NK-92 (cell line): ENCODE measurements around the gene SAMD9L.

ENCODE experiments used
- DNase-seq: peaks from one replicate; lab custom pipeline; 2025; ENCODE audit not compliant: unreplicated experiment; lab: John Stamatoyannopoulos, UW

The SAMD9L gene

GRCh38 chr7:93148144-93148543, at the start of gene SAMD9L:
SAMD9L (minus strand) TSS chr7:93148385; CDS start chr7:93135971, 12,414 bp downstream.
- no peak for DNase-seq

- DNase-seq, result no peak
These were observed 48.2 kb upstream of the SAMD9L start for GRCh38 chr7:93196336-93196735.

- no peak for DNase-seq
These were observed 46.2 kb upstream of the SAMD9L start for GRCh38 chr7:93194386-93194785.

- DNase-seq, result no peak
These were observed 40.9 kb upstream of the SAMD9L start for GRCh38 chr7:93188870-93189634.

GRCh38 chr7:93185303-93186027, 37.3 kb upstream of the SAMD9L start:
- DNase-seq, result no peak

- no peak for DNase-seq
These were observed 31.0 kb upstream of the SAMD9L start for GRCh38 chr7:93179173-93179572.

- no peak for DNase-seq
These were observed 30.0 kb upstream of the SAMD9L start for GRCh38 chr7:93178213-93178612.

- no peak for DNase-seq
These were observed 28.9 kb upstream of the SAMD9L start for GRCh38 chr7:93176992-93177580.

GRCh38 chr7:93175219-93175618, 27.0 kb upstream of the SAMD9L start:
- no peak for DNase-seq

- no peak for DNase-seq
These were observed 24.5 kb upstream of the SAMD9L start for GRCh38 chr7:93172683-93173082.

GRCh38 chr7:93171606-93172226, 23.5 kb upstream of the SAMD9L start:
- no peak for DNase-seq

GRCh38 chr7:93165447-93165846, 17.3 kb upstream of the SAMD9L start:
- DNase-seq, result no peak

- DNase-seq, result no peak
These were observed 16.6 kb upstream of the SAMD9L start for GRCh38 chr7:93164766-93165165.

- DNase-seq, result no peak
These were observed 13.1 kb upstream of the SAMD9L start for GRCh38 chr7:93161181-93161762.

- DNase-seq, result no peak
These were observed 12.2 kb upstream of the SAMD9L start for GRCh38 chr7:93160410-93160809.

GRCh38 chr7:93159490-93159889, 11.3 kb upstream of the SAMD9L start:
- no peak for DNase-seq

GRCh38 chr7:93156884-93157283, 8.7 kb upstream of the SAMD9L start:
- no peak for DNase-seq

GRCh38 chr7:93150200-93150835, 2.1 kb upstream of the SAMD9L start:
- no peak for DNase-seq

GRCh38 chr7:93148727-93149126, 542 bp upstream of the SAMD9L start:
- no peak for DNase-seq

GRCh38 chr7:93147363-93147762, 822 bp downstream of the SAMD9L start:
- no peak for DNase-seq
